ENCODE measurements around the gene HOXA3. TPM values are rescaled to one million over a fixed set of nuclear protein-coding genes. Genes with fewer than 3 reads are reported as not detected.

The HOXA3 gene
- total RNA-seq, 1 experiment from 2014 or later = 50.5 TPM

GRCh38 chr7:27122077-27122910 lies 30.1 kb downstream of the HOXA3 start:
- CTCF ChIA-PET = interaction anchor here (0.6 kb wide), 1 partner anchor 386 kb away, joined by 4 read pairs; no protein-coding TSS in a partner anchor
- Histone ChIP-seq H3K9me3 (ENCODE audit: insufficient read depth, low read depth) (no peaks in the 10 kb centered on the region), H3K4me2 (no peak overlapping the region), H3K27me3 (ENCODE audit: insufficient read depth, low read depth) (no peaks in the 10 kb centered on the region), H3K4me1 (replicated peaks; ENCODE audit: insufficient read depth) (peaks cover 10% of the 10 kb centered on the region), H3K79me2 (ENCODE audit: low read depth) (peaks cover 17% of the 10 kb centered on the region), H3F3A (ENCODE audit: insufficient read depth, low read depth) (peaks cover 34% of the 10 kb centered on the region), H3K9me2 (ENCODE audit: insufficient read depth) (no peaks in the 10 kb centered on the region), H3K36me3 (ENCODE audit: low read depth) (peaks cover 22% of the 10 kb centered on the region), H2AFZ (no peak overlapping the region), H3K27ac (no peak overlapping the region), H3K4me3 (no peak overlapping the region), H4K20me1 (ENCODE audit: insufficient read depth) (no peaks in the 10 kb centered on the region)
- POLR2A ChIA-PET (ENCODE audit: unreplicated experiment) = interaction anchor here (0.5 to 0.7 kb wide), 3 partner anchors 22 to 265 kb away, joined by 4 to 8 read pairs (median 6); no protein-coding TSS in a partner anchor
- TF ChIP-seq CTCF (conservative IDR thresholded peaks at IDR 0.05) (no peak), EZH2 (IDR thresholded peaks at IDR 0.05; ENCODE audit: low read depth) (no peak)
- BruUV-seq (replicated peaks) = no TSS peak
- intact Hi-C loops (cut with micrococcal nuclease; ENCODE audit: unreplicated experiment) = no loop called here
- no peak for DNase-seq

- no peaks in the 10 kb centered on the region for H3K9me3 ChIP-seq (ENCODE audit: insufficient read depth, low read depth)
- DNase-seq = no peak
- BruUV-seq (replicated peaks) = no TSS peak
- peaks cover 29% of the 10 kb centered on the region for H3K36me3 ChIP-seq (ENCODE audit: low read depth)
- H3K4me2 ChIP-seq = no peak overlapping the region
- no peak overlapping the region for H3K27ac ChIP-seq
- H3K9me2 ChIP-seq (ENCODE audit: insufficient read depth) = no peaks in the 10 kb centered on the region
- no peak overlapping the region for H3K4me3 ChIP-seq
- H3F3A ChIP-seq (ENCODE audit: insufficient read depth, low read depth) = peaks cover 34% of the 10 kb centered on the region
- ChIA-PET POLR2A (ENCODE audit: unreplicated experiment) (interaction anchor here (0.5 to 0.7 kb wide), 3 partner anchors 22 to 265 kb away, joined by 4 to 8 read pairs (median 6); no protein-coding TSS in a partner anchor), CTCF (no interaction called here)
- peaks cover 16% of the 10 kb centered on the region for H3K4me1 ChIP-seq (replicated peaks; ENCODE audit: insufficient read depth)
- H3K27me3 ChIP-seq (ENCODE audit: insufficient read depth, low read depth) = no peaks in the 10 kb centered on the region
- no peaks in the 10 kb centered on the region for H4K20me1 ChIP-seq (ENCODE audit: insufficient read depth)
- H3K79me2 ChIP-seq (ENCODE audit: low read depth) = peaks cover 23% of the 10 kb centered on the region
- H2AFZ ChIP-seq = no peak overlapping the region
- no peak for TF ChIP-seq CTCF (conservative IDR thresholded peaks at IDR 0.05)
- TF ChIP-seq EZH2 (IDR thresholded peaks at IDR 0.05; ENCODE audit: low read depth) = no peak
- intact Hi-C loops (cut with micrococcal nuclease; ENCODE audit: unreplicated experiment) = no loop called here
Measured at GRCh38 chr7:27121684-27122076, 30.7 kb downstream of the HOXA3 start.

GRCh38 chr7:27119412-27119911 lies 32.9 kb downstream of the HOXA3 start:
- BruUV-seq (replicated peaks) = no TSS peak
- intact Hi-C loops (cut with micrococcal nuclease; ENCODE audit: unreplicated experiment) = loop anchor here (10.0 kb wide), 1 partner anchor 625 kb away; the partner anchor contains the start of gene TAX1BP1
- no peaks in the 10 kb centered on the region for H4K20me1 ChIP-seq (ENCODE audit: insufficient read depth)
- TF ChIP-seq CTCF (conservative IDR thresholded peaks at IDR 0.05) = no peak
- TF ChIP-seq EZH2 (IDR thresholded peaks at IDR 0.05; ENCODE audit: low read depth) = no peak
- no peak overlapping the region for H3K4me3 ChIP-seq
- no peak overlapping the region for H3K4me2 ChIP-seq
- H3K27me3 ChIP-seq (ENCODE audit: insufficient read depth, low read depth) = no peaks in the 10 kb centered on the region
- H3K79me2 ChIP-seq (ENCODE audit: low read depth) = peaks cover 44% of the 10 kb centered on the region
- no peak for DNase-seq
- ChIA-PET POLR2A (ENCODE audit: unreplicated experiment) (interaction anchor here (0.7 kb wide), 1 partner anchor 486 kb away, joined by 3 read pairs; no protein-coding TSS in a partner anchor), CTCF (interaction anchor here (0.6 to 1.0 kb wide), 2 partner anchors 49 to 258 kb away, joined by 3 to 5 read pairs; no protein-coding TSS in a partner anchor)
- H3K9me3 ChIP-seq (ENCODE audit: insufficient read depth, low read depth) = no peaks in the 10 kb centered on the region
- H3K27ac ChIP-seq = no peak overlapping the region; the same call in 1 of the 2 replicates
- peaks cover 37% of the 10 kb centered on the region for H3K36me3 ChIP-seq (ENCODE audit: low read depth)
- H3F3A ChIP-seq (ENCODE audit: insufficient read depth, low read depth) = peaks cover 49% of the 10 kb centered on the region
- no peak overlapping the region for H2AFZ ChIP-seq
- H3K4me1 ChIP-seq (replicated peaks; ENCODE audit: insufficient read depth) = peaks cover 19% of the 10 kb centered on the region
- H3K9me2 ChIP-seq (ENCODE audit: insufficient read depth) = no peaks in the 10 kb centered on the region
